Gastrocnemius medialis (tissue), 4 donors: Measurements from ENCODE around the gene SLC16A14. TPM values are rescaled to one million over a fixed set of nuclear protein-coding genes. Genes with fewer than 3 reads are reported as not detected.
A peak's percentile ranks its signal among the peaks of the same experiment; 100 is the strongest.

Experiments used
- ATAC-seq, 2 donors: fragments of 150-250 bp; one replicate each; pipeline ENCODE4 v1.9.1; 2016
- DNase-seq, 2 donors: peaks; one replicate each; pipeline ENCODE4 v3.0.0-alpha.2; 2019
- H3K27ac ChIP-seq, 4 donors: fragments of 200-600 bp; sonication (generic); 1 replicate in 1 of 4; 2 replicates in 3 of 4; pipeline ENCODE4 v1.5.1; 2016 to 2018; ENCODE audit warnings: mild to moderate bottlenecking in 2 of 4, moderate library complexity in 1 of 4
- H3K27me3 ChIP-seq, 3 donors: fragments of 200-600 bp; sonication (generic) in 2 of 3; 1 replicate in 1 of 3; 2 replicates in 2 of 3; pipeline versions ENCODE4 v1.5.1 to v1.6.0; 2016 to 2019; ENCODE audit warnings: mild to moderate bottlenecking in 1 of 3, moderate library complexity in 1 of 3
- H3K36me3 ChIP-seq, 2 donors: fragments of 200-600 bp; sonication (generic) in 1 of 2; one replicate each; pipeline ENCODE4 v1.5.1; 2017 to 2018
- H3K4me1 ChIP-seq, 2 donors: fragments of 200-600 bp; sonication (generic) in 1 of 2; one replicate each; pipeline ENCODE4 v1.5.1; 2016 to 2017; ENCODE audit warnings: mild to moderate bottlenecking in 2 of 2
- H3K4me3 ChIP-seq, 4 donors: fragments of 200-600 bp; sonication (generic) in 3 of 4; 1 replicate in 1 of 4; 2 replicates in 3 of 4; pipeline ENCODE4 v1.5.1; 2016 to 2019; ENCODE audit warnings: mild to moderate bottlenecking in 2 of 4
- H3K9me3 ChIP-seq, 3 donors: fragments of 200-600 bp; sonication (generic) in 2 of 3; 1 replicate in 1 of 3; 2 replicates in 2 of 3; pipeline ENCODE4 v1.5.1; 2016 to 2019
- POLR2A ChIP-seq, 2 donors: fragments of 450-650 bp; IDR thresholded peaks; one replicate each; pipeline ENCODE4 v1.6.1; 2017; ENCODE audit warnings: antibody characterized with exemption in 2 of 2, mild to moderate bottlenecking in 2 of 2, moderate library complexity in 2 of 2
- in situ Hi-C, 4 donors: fragments of 200-750 bp; cut with MboI; loops; one replicate each; pipeline versions ENCODE4 v1.15.0 to v1.8.0; 2017; ENCODE audit warnings: low sequenced_read_pairs in 4 of 4
- intact Hi-C: fragments of 100-400 bp; cut with DNase I; formaldehyde crosslinking; loops from one replicate; pipeline ENCODE4 v1.15.1; 2023; ENCODE audit warnings: low total_unique reads
- total RNA-seq, 4 donors: library from RNA; depleted of rRNA; stranded (reverse); fragments of >200 nt; gene quantifications; one replicate each; pipeline versions ENCODE4 v1.1.0 to v1.2.3, GENCODE V29; 2016
- TF ChIP-seq, protein P1 (sequence below), 5 experiments: fragments of 450-650 bp in 3 of 5; fragments of 200-600 bp in 2 of 5; sonication (generic) in 2 of 5; IDR thresholded peaks in 4 of 5; conservative IDR thresholded peaks in 1 of 5; 1 replicate in 4 of 5; 2 replicates in 1 of 5; pipeline ENCODE4 v1.5.1; 2016 to 2019; ENCODE audit warnings: antibody characterized with exemption in 5 of 5, mild to moderate bottlenecking in 3 of 5, moderate library complexity in 3 of 5

SLC16A14 gene
- total RNA-seq, 4 donors from 2014 or later: 0.44 to 0.66 (median 0.58) TPM

- Histone ChIP-seq H3K36me3 (no peaks in the 10 kb centered on the region), H3K4me1 (peaks cover 0 to 10% of the 10 kb centered on the region in 2 donors), H3K27me3 (peaks cover 0 to 4% (median 3%) of the 10 kb centered on the region in 3 donors), H3K4me3 (no peak overlapping the region), H3K27ac (no peak overlapping the region), H3K9me3 (no peaks in the 10 kb centered on the region)
- no peak for TF ChIP-seq POLR2A (IDR thresholded peaks at IDR 0.05)
- TF ChIP-seq, protein P1, sequence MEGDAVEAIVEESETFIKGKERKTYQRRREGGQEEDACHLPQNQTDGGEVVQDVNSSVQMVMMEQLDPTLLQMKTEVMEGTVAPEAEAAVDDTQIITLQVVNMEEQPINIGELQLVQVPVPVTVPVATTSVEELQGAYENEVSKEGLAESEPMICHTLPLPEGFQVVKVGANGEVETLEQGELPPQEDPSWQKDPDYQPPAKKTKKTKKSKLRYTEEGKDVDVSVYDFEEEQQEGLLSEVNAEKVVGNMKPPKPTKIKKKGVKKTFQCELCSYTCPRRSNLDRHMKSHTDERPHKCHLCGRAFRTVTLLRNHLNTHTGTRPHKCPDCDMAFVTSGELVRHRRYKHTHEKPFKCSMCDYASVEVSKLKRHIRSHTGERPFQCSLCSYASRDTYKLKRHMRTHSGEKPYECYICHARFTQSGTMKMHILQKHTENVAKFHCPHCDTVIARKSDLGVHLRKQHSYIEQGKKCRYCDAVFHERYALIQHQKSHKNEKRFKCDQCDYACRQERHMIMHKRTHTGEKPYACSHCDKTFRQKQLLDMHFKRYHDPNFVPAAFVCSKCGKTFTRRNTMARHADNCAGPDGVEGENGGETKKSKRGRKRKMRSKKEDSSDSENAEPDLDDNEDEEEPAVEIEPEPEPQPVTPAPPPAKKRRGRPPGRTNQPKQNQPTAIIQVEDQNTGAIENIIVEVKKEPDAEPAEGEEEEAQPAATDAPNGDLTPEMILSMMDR (IDR thresholded peaks at IDR 0.05 in 4 of 5, conservative IDR thresholded peaks at IDR 0.05 in 1 of 5): no peak
- in situ Hi-C loops: no loop called here
- DNase-seq (no peak), ATAC-seq (no peak)
- intact Hi-C loops: no loop called here
Observed at GRCh38 chr2:230071421-230071820, 2.7 kb upstream of the SLC16A14 start.

GRCh38 chr2:230069402-230069801 lies 678 bp upstream of the SLC16A14 start:
- DNase-seq: no peak
- TF ChIP-seq, protein P1 (IDR thresholded peaks at IDR 0.05 in 4 of 5, conservative IDR thresholded peaks at IDR 0.05 in 1 of 5): no peak
- no peak for TF ChIP-seq POLR2A (IDR thresholded peaks at IDR 0.05)
- Histone ChIP-seq H3K4me3 (no peak overlapping the region), H3K27me3 (peaks cover 0 to 7% (median 4%) of the 10 kb centered on the region in 3 donors), H3K27ac (no peak overlapping the region), H3K9me3 (no peaks in the 10 kb centered on the region), H3K36me3 (no peaks in the 10 kb centered on the region), H3K4me1 (peaks cover 0 to 10% of the 10 kb centered on the region in 2 donors)
- in situ Hi-C loops (no loop called here), intact Hi-C loops (loop anchor here (5.0 kb wide), 2 partner anchors 93 to 543 kb away; no protein-coding TSS in a partner anchor)
- ATAC-seq: no peak

- H3K27ac ChIP-seq: peak overlapping the region; percentile 39 to 66 (median 52)
- H3K4me1 ChIP-seq: peaks cover 0 to 10% of the 10 kb centered on the region in 2 donors
- in situ Hi-C loops: no loop called here
- peak overlapping the region; percentile 53 to 67 (median 62) for H3K4me3 ChIP-seq
- no peak for DNase-seq
- no peaks in the 10 kb centered on the region for H3K9me3 ChIP-seq
- H3K36me3 ChIP-seq: no peaks in the 10 kb centered on the region
- TF ChIP-seq, protein P1 (IDR thresholded peaks at IDR 0.05 in 4 of 5, conservative IDR thresholded peaks at IDR 0.05 in 1 of 5): no peak
- no peak for TF ChIP-seq POLR2A (IDR thresholded peaks at IDR 0.05)
- H3K27me3 ChIP-seq: peaks cover 0 to 7% (median 4%) of the 10 kb centered on the region in 3 donors
- peak; percentile 30 to 31 for ATAC-seq
- intact Hi-C loops: loop anchor here (5.0 kb wide), 2 partner anchors 94 to 544 kb away; no protein-coding TSS in a partner anchor
Observed at GRCh38 chr2:230068016-230068650, 591 bp downstream of the SLC16A14 start.

DNA sequence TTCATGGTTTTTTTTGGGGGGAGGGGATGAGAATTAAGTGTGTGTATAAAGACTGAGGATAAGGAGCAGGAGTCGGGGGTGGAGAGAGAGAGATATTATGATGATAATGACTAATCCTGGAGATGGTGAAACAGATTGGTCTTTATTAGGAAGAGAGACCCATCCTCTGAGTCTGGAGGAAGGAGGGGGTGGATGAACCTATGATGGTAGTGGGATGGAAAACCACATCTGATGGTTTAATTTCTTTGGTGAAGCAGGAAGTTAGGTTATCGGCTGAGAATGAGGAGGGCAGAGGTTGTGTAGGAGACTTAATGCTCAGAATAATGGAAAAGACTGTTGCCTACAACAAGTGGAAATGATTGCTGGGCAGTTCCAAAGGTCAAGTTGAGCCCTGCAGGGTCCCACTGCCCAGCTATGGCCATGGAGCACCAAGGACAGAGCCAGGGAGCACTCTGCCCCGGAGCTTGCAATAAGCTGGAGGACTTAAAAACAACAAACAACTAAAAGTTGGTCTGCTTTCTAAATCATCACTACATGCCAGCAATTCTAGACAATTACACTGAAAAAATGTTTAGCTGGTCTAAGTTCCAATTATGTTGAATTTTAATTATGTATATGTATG lies 7.9 kb downstream of the SLC16A14 start:
- H3K9me3 ChIP-seq: no peaks in the 10 kb centered on the region
- H3K36me3 ChIP-seq: no peaks in the 10 kb centered on the region
- in situ Hi-C loops: no loop called here
- no peak overlapping the region for H3K4me3 ChIP-seq
- H3K4me1 ChIP-seq: no peaks in the 10 kb centered on the region
- H3K27me3 ChIP-seq: peaks cover 0 to 4% (median 0%) of the 10 kb centered on the region in 3 donors
- TF ChIP-seq, protein P1 (IDR thresholded peaks at IDR 0.05 in 4 of 5, conservative IDR thresholded peaks at IDR 0.05 in 1 of 5): no peak
- no peak for TF ChIP-seq POLR2A (IDR thresholded peaks at IDR 0.05)
- intact Hi-C loops: no loop called here
- DNase-seq (no peak), ATAC-seq (no peak)
- H3K27ac ChIP-seq: no peak overlapping the region
